ENCODE measurements around the gene RPP30.
"Not testable (repeated sequence)": the region's sequence is repeated elsewhere in the genome, so short reads cannot be mapped to it uniquely, and the experiment has no call there.

Gene RPP30

DNA sequence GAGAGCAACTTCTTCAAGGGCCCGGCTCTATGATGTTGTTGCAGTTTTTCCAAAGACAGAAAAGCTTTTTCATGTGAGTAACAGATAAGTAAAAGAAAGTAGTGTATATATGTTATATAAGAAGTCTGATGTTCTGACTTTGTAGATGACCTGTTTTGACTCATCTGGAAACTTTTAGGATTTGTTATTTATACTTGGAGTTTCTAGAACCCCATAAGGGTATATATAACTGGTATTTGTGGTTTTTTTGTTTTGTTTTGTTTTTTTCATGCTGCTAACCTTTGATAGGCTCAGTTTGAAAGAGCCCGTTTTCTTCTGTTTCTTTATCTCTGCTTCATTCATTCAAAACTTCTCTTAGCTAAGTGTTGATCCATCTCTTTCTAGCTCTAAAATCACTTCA lies 7.3 kb downstream of the RPP30 start:
- no peak for DNase-seq
- no peaks in the 10 kb centered on the region for H3K27me3 Mint-ChIP-seq (ENCODE audit: low read depth, poor library complexity)
- H3K9me3 Mint-ChIP-seq, result no peaks in the 10 kb centered on the region
- TF ChIP-seq, protein P1, sequence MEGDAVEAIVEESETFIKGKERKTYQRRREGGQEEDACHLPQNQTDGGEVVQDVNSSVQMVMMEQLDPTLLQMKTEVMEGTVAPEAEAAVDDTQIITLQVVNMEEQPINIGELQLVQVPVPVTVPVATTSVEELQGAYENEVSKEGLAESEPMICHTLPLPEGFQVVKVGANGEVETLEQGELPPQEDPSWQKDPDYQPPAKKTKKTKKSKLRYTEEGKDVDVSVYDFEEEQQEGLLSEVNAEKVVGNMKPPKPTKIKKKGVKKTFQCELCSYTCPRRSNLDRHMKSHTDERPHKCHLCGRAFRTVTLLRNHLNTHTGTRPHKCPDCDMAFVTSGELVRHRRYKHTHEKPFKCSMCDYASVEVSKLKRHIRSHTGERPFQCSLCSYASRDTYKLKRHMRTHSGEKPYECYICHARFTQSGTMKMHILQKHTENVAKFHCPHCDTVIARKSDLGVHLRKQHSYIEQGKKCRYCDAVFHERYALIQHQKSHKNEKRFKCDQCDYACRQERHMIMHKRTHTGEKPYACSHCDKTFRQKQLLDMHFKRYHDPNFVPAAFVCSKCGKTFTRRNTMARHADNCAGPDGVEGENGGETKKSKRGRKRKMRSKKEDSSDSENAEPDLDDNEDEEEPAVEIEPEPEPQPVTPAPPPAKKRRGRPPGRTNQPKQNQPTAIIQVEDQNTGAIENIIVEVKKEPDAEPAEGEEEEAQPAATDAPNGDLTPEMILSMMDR (IDR thresholded peaks at IDR 0.05), result no peak
- H3K4me1 Mint-ChIP-seq, result peaks cover 3% of the 10 kb centered on the region
- H3K36me3 Mint-ChIP-seq (ENCODE audit: low read depth), result peaks cover 39% of the 10 kb centered on the region
- no peak overlapping the region for H3K27ac Mint-ChIP-seq
- no peak overlapping the region for H3K4me3 Mint-ChIP-seq

DNA sequence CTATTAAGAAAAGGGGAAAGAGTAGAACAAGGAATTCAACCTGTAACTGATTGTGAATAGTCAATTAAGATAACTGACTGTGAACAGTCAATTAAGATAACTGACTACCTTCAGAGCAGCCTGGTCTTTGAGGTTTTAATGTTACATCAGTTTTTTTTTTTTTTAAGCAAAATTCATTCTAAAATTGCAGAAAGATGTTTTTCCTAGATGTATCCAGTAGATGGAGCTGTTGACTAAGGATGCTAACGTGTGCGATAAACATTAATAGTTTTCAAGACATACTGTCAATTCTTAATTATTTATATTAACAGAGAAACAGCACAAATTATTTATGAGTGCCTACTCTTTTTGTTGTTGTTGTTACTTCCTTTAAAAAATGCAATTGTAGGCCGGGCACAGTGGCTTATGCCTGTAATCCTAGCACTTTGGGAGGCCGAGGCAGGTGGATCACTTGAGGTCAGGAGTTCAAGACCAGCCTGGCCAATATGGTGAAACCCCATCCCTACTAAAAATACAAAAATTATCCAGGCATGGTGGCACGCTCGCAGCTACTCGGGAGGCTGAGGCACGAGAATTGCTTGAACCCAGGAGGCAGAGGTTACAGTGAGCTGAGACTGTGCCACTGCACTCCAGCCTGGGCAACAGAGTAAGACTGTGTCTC lies 8.4 kb downstream of the RPP30 start:
- DNase-seq; H3K4me3 Mint-ChIP-seq; H3K27me3 Mint-ChIP-seq (ENCODE audit: low read depth, poor library complexity); H3K27ac Mint-ChIP-seq; H3K9me3 Mint-ChIP-seq; H3K4me1 Mint-ChIP-seq: not testable (repeated sequence)
- H3K36me3 Mint-ChIP-seq (ENCODE audit: low read depth), result peaks cover 39% of the 10 kb centered on the region
- TF ChIP-seq, protein P1 (IDR thresholded peaks at IDR 0.05), result peak; percentile 64

DNA sequence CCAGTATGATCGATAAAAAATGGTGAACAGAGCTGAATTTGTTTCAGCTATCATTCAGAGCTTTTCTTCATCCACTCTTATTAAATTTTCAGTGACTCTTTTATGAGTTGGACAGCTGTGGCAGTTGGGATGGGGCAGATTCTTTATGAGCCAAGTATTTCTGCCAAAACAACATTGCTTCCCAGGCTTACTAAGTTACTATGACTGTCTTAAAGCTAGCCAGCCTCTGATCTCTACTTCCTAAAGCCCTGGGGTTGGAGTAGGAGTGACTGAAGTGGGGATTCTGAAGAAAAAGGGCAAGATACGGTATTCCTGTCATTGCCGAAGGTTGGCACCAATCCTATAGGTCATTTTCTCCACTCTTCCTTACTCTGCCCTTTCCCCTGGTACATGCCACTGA lies 12.7 kb downstream of the RPP30 start:
- no peaks in the 10 kb centered on the region for H3K9me3 Mint-ChIP-seq
- H3K36me3 Mint-ChIP-seq (ENCODE audit: low read depth), result peaks cover 42% of the 10 kb centered on the region
- no peak for DNase-seq
- TF ChIP-seq, protein P1 (IDR thresholded peaks at IDR 0.05), result no peak
- H3K4me3 Mint-ChIP-seq, result no peak overlapping the region
- no peaks in the 10 kb centered on the region for H3K27me3 Mint-ChIP-seq (ENCODE audit: low read depth, poor library complexity)
- no peaks in the 10 kb centered on the region for H3K4me1 Mint-ChIP-seq
- H3K27ac Mint-ChIP-seq, result no peak overlapping the region

DNA sequence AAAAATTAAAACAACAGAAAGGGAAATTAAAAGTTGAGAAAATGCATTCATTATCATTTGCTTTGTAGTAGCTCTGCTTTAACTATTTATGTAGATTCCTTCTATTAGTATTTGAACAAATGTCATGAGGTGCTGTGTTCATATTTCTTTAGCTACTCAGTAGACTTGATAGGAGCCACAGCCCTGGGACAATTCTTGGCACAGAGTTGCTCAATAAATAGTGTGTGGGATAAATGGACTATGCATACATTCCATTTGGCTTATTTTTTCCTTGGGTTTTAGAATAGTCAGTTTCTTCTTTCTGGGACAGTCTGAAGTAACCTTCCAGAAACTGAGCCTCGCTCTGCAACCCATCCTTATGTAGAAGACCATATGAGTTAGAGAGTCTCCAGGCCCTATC lies 13.4 kb downstream of the RPP30 start:
- DNase-seq, result no peak
- Mint-ChIP-seq H3K27ac (no peak overlapping the region), H3K4me1 (no peaks in the 10 kb centered on the region), H3K9me3 (no peaks in the 10 kb centered on the region), H3K27me3 (ENCODE audit: low read depth, poor library complexity) (no peaks in the 10 kb centered on the region), H3K36me3 (ENCODE audit: low read depth) (peaks cover 47% of the 10 kb centered on the region), H3K4me3 (no peak overlapping the region)
- TF ChIP-seq, protein P1 (IDR thresholded peaks at IDR 0.05), result no peak

DNA sequence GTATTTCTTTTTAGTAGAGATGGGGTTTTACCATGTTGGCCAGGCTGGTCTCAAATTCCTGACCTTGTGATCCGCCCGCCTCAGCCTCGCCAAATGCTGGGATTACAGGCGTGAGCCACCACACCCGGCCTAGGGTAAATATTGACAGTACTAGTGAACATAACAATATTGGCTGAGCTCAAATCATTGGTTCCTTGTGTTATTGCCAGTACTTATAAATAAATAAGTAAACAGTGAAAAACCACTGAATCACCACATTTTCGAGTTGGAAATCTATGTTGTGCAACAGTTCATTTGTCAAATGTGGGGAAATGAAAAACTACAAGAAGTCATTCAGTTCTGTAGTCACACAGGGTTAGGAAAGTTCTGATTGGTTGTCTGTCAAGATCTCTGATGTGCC lies 15.8 kb downstream of the RPP30 start:
- no peaks in the 10 kb centered on the region for H3K9me3 Mint-ChIP-seq
- H3K4me3 Mint-ChIP-seq, result no peak overlapping the region
- no peak overlapping the region for H3K27ac Mint-ChIP-seq
- H3K36me3 Mint-ChIP-seq (ENCODE audit: low read depth), result peaks cover 57% of the 10 kb centered on the region
- TF ChIP-seq, protein P1 (IDR thresholded peaks at IDR 0.05), result no peak
- H3K27me3 Mint-ChIP-seq (ENCODE audit: low read depth, poor library complexity), result no peaks in the 10 kb centered on the region
- H3K4me1 Mint-ChIP-seq, result no peaks in the 10 kb centered on the region
- DNase-seq, result no peak

DNA sequence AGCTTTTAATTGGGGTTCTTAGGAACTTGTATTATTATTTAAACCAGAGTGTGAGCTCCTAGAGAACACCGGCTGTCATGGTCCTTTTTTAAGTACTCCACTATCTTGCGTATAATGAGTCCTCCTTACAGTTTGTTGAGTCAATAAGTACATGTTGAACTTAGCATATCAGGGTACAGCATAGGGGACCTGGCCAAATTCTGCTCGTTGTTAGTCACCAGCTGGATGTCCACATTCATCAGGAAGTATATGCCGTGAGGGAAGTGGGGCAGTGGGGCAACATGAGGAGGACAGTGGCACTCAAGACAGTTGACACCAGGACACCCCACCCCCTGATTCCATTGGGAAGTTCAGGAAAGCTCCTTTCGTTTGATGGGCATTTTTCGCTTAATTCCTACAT lies 16.6 kb downstream of the RPP30 start:
- DNase-seq, result no peak
- TF ChIP-seq, protein P1 (IDR thresholded peaks at IDR 0.05), result no peak
- no peak overlapping the region for H3K27ac Mint-ChIP-seq
- no peaks in the 10 kb centered on the region for H3K27me3 Mint-ChIP-seq (ENCODE audit: low read depth, poor library complexity)
- H3K36me3 Mint-ChIP-seq (ENCODE audit: low read depth), result peaks cover 61% of the 10 kb centered on the region
- H3K4me3 Mint-ChIP-seq, result no peak overlapping the region
- H3K4me1 Mint-ChIP-seq, result no peaks in the 10 kb centered on the region
- H3K9me3 Mint-ChIP-seq, result no peaks in the 10 kb centered on the region
